A549 treated with AZD9567 at 1 μM for 4 hours (cell line): Measurements from ENCODE around the gene HLA-DMA. TPM values are rescaled to one million over a fixed set of nuclear protein-coding genes. Genes with fewer than 3 reads are reported as not detected.

ENCODE experiments used
- total RNA-seq: library from RNA; stranded (reverse); fragments of 200-300 nt; extraction: Qiagen RNA extraction; gene quantifications from 5 replicates; pipeline ENCODE4 v1.2.3, GENCODE V29; 2022; ENCODE audit not compliant: insufficient read depth

Gene HLA-DMA
- total RNA-seq: 2.7 to 7.3 TPM (median 3.3 TPM) in 5 replicates

DNA sequence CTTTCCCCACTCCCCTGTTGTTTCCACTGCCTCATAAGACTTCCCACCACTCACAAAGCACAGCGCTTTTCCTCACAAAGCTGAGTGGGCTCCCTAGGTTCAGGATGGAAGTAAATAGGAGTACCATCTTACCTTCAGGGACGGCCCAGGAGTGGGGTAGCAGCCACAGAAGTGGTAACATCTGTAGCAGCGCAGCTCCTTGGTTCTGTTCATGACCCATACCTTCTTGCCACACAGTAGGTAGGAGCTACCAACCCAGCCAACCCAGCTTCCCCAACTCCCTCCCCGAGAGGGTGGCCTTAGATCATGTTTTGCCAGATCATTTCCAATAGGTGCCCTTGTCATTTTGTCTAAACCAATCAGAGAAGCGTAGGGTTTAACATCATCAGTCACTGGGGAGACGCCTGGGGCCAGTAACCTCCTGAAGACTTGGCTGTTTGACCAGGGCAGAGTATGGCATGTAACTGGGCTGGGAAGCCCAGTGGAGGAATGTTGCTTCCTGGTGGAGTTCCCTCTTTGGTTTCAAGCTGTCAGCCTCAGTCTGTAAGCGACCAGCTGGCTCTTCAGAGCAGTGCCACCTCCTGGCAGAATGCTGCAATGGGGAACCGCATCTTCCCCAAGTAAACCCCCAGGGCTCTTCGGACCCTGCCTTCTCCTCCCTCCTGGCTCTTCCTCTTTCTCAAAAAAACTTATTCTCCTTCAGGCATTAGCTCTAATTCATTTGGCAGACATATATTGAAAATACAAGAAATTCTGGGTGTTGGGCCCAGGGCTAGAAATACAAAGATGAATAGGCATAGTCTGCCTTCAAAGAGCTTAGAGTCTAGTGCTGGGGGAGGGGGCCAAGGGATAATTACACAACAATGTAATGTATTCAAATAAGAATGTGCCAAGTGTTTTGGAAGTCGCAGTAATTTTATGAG, at the start of gene HLA-DMA:
TSS of gene HLA-DMA (minus strand) at position 281 of the 923 bp plus-strand sequence. CDS start at position 220, 61 bp downstream.

GRCh38 chr6:32968093-32968866, 15.4 kb upstream of the HLA-DMA start, which contains the start of gene BRD2:
Gene BRD2 (plus strand): TSS chr6:32968594. CDS start chr6:32972899, 4,305 bp downstream.

DNA sequence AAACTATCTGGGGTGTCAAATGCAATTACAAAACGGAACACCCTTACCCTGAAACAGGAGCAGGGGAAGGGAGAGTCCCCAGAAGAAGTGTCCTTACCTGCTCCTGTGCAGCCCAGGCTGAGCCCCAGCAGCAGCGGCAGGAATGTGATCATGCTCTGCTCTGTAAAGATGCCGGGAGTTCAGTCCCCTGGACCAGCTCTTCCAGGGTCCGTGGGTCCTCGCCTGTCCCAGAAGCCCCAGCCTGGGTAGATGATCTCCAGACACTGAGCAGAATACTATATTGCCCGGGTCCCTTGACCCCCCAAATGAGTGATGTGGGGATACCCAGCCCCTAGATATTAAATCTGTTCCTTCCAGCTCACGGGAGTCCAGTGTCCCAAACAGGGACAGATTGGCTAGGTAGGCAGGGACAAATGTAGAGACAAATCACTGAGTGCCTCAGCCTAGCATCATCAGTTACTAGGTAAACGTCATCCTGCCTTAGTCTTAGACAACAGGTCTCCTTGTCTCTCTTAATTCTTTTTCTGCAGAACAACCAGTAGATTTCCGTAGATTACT, 12.2 kb downstream of the HLA-DMA start, which contains the start of gene HLA-DMB:
TSS of gene HLA-DMB (minus strand) at position 373 of the 558 bp plus-strand sequence. CDS start at position 152, 221 bp downstream.

Other genes starting within 250 kb of the HLA-DMA start
- gene HLA-DQA2, start 211.7 kb downstream of the HLA-DMA start, total RNA-seq: not detected in 5 replicates
- not detected in 5 replicates for gene HLA-DQB2, start 189.6 kb downstream of the HLA-DMA start, total RNA-seq
- gene HLA-DOB, start 136.1 kb downstream of the HLA-DMA start, total RNA-seq: 0.10 to 0.19 TPM (median 0.17 TPM) in 4 of 5 replicates, not detected in the other
- gene TAP2, start 114.4 kb downstream of the HLA-DMA start, total RNA-seq: 17.5 to 28.0 TPM (median 20.4 TPM) in 5 replicates
- 10.9 to 22.2 TPM (median 17.8 TPM) in 5 replicates for gene PSMB8, start 109.0 kb downstream of the HLA-DMA start, total RNA-seq
- gene TAP1, start 99.4 kb downstream of the HLA-DMA start, total RNA-seq: 25.4 to 36.3 TPM (median 33.4 TPM) in 5 replicates
- 16.3 to 23.4 TPM (median 17.7 TPM) in 5 replicates for gene PSMB9, start 98.9 kb downstream of the HLA-DMA start, total RNA-seq
- 1.4 to 2.4 TPM (median 2.2 TPM) in 4 of 5 replicates, not detected in the other for gene HLA-DMB, start 12.1 kb downstream of the HLA-DMA start, total RNA-seq
- 143 to 170 TPM (median 152 TPM) in 5 replicates for gene BRD2, start 15.5 kb upstream of the HLA-DMA start, total RNA-seq
- 0.02 TPM in 1 of 5 replicates, not detected in the others for gene HLA-DOA, start 56.5 kb upstream of the HLA-DMA start, total RNA-seq
- not detected in 5 replicates for gene HLA-DPA1, start 120.6 kb upstream of the HLA-DMA start, total RNA-seq
- not detected in 5 replicates for gene HLA-DPB1, start 122.9 kb upstream of the HLA-DMA start, total RNA-seq
- 0.89 to 1.1 TPM (median 0.94 TPM) in 4 of 5 replicates, not detected in the other for gene COL11A2, start 239.4 kb upstream of the HLA-DMA start, total RNA-seq
- gene RXRB, start 247.6 kb upstream of the HLA-DMA start, total RNA-seq: 14.1 to 22.0 TPM (median 20.4 TPM) in 5 replicates
- 101 to 107 TPM (median 106 TPM) in 5 replicates for gene SLC39A7, start 247.8 kb upstream of the HLA-DMA start, total RNA-seq